OCI-LY3 (cell line): ENCODE measurements around the gene TMEM208.

Source experiments
- EZH2phosphoT487 ChIP-seq: fragments of 200-600 bp; shearing (Covaris generic); IDR thresholded peaks from 2 replicates; pipeline ENCODE4 v1.6.1; 2018; ENCODE audit warnings: antibody characterized with exemption, mixed run types, low read depth
- TF ChIP-seq, protein P1 (sequence below): fragments of 200-600, 300-600 bp; sonication (generic); IDR thresholded peaks from 2 replicates; pipeline ENCODE4 v1.5.1; 2014; ENCODE audit warnings: antibody characterized with exemption, low read length, low read depth

GRCh38 chr16:67216612-67217490, 10.1 kb upstream of the TMEM208 start:
- TF ChIP-seq, protein P1, sequence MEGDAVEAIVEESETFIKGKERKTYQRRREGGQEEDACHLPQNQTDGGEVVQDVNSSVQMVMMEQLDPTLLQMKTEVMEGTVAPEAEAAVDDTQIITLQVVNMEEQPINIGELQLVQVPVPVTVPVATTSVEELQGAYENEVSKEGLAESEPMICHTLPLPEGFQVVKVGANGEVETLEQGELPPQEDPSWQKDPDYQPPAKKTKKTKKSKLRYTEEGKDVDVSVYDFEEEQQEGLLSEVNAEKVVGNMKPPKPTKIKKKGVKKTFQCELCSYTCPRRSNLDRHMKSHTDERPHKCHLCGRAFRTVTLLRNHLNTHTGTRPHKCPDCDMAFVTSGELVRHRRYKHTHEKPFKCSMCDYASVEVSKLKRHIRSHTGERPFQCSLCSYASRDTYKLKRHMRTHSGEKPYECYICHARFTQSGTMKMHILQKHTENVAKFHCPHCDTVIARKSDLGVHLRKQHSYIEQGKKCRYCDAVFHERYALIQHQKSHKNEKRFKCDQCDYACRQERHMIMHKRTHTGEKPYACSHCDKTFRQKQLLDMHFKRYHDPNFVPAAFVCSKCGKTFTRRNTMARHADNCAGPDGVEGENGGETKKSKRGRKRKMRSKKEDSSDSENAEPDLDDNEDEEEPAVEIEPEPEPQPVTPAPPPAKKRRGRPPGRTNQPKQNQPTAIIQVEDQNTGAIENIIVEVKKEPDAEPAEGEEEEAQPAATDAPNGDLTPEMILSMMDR: no peak
- no peak for TF ChIP-seq EZH2phosphoT487
